Gastroesophageal sphincter (tissue), 4 donors: ENCODE measurements around the gene NBEA. TPM values are rescaled to one million over a fixed set of nuclear protein-coding genes. Genes with fewer than 3 reads are reported as not detected.
A peak's percentile ranks its signal among the peaks of the same experiment; 100 is the strongest.

ENCODE experiments used
- ATAC-seq: fragments of 150-250 bp; one replicate; pipeline ENCODE4 v1.9.1; 2016; ENCODE audit warnings: mild to moderate bottlenecking, moderate library complexity
- H3K27ac ChIP-seq, 4 donors: fragments of 200-600 bp; sonication (generic) in 3 of 4; 1 replicate in 3 of 4; 2 replicates in 1 of 4; pipeline ENCODE4 v1.5.1; 2016 to 2019
- H3K27me3 ChIP-seq: fragments of 200-600 bp; sonication (generic); one replicate; pipeline ENCODE4 v1.5.1; 2019
- H3K36me3 ChIP-seq, 2 donors: fragments of 200-600 bp; sonication (generic); one replicate each; pipeline ENCODE4 v1.5.1; 2019; ENCODE audit warnings: control low read depth in 1 of 2
- H3K4me1 ChIP-seq, 3 donors: fragments of 200-600 bp; sonication (generic); 1 replicate in 2 of 3; 2 replicates in 1 of 3; pipeline ENCODE4 v1.5.1; 2016 to 2019; ENCODE audit warnings: control low read depth in 2 of 3
- H3K4me3 ChIP-seq, 2 donors: fragments of 200-600 bp; sonication (generic); one replicate each; pipeline ENCODE4 v1.5.1; 2019; ENCODE audit warnings: mild to moderate bottlenecking in 1 of 2, moderate library complexity in 1 of 2
- H3K9me3 ChIP-seq, 3 donors: fragments of 200-600 bp; sonication (generic); one replicate each; pipeline ENCODE4 v1.5.1; 2017 to 2019; ENCODE audit warnings: control low read depth in 2 of 3
- EP300 ChIP-seq: sonication (generic); formaldehyde crosslinking; IDR thresholded peaks from one replicate; pipeline ENCODE4 v1.6.1; 2017; ENCODE audit warnings: antibody characterized with exemption, mild to moderate bottlenecking
- POLR2A ChIP-seq, 2 donors: fragments of 450-650 bp; IDR thresholded peaks; one replicate each; pipeline ENCODE4 v1.6.1; 2017; ENCODE audit warnings: antibody characterized with exemption in 2 of 2, mild to moderate bottlenecking in 2 of 2, moderate library complexity in 1 of 2
- POLR2AphosphoS5 ChIP-seq: sonication (generic); formaldehyde crosslinking; IDR thresholded peaks from one replicate; pipeline ENCODE4 v1.6.1; 2017; ENCODE audit warnings: antibody characterized with exemption
- WGBS, 2 donors: methylation state at CpG; one replicate each; pipeline ENCODE4 v1.1.5; 2018; ENCODE audit warnings: low coverage in 1 of 2; 5-methylcytosine and 5-hydroxymethylcytosine counted together
- total RNA-seq, 4 donors: library from RNA; depleted of rRNA; stranded (reverse); fragments of >200 nt; gene quantifications; one replicate each; pipeline ENCODE4 v1.1.0, GENCODE V29; 2016
- TF ChIP-seq, protein P1 (sequence below), 4 experiments: fragments of 200-600 bp in 2 of 4; fragments of 450-650 bp in 2 of 4; sonication (generic) in 1 of 4; IDR thresholded peaks; one replicate each; pipeline ENCODE4 v1.5.1; 2017 to 2019; ENCODE audit warnings: antibody characterized with exemption in 4 of 4, mild to moderate bottlenecking in 2 of 4, moderate library complexity in 2 of 4

NBEA gene, protein sequence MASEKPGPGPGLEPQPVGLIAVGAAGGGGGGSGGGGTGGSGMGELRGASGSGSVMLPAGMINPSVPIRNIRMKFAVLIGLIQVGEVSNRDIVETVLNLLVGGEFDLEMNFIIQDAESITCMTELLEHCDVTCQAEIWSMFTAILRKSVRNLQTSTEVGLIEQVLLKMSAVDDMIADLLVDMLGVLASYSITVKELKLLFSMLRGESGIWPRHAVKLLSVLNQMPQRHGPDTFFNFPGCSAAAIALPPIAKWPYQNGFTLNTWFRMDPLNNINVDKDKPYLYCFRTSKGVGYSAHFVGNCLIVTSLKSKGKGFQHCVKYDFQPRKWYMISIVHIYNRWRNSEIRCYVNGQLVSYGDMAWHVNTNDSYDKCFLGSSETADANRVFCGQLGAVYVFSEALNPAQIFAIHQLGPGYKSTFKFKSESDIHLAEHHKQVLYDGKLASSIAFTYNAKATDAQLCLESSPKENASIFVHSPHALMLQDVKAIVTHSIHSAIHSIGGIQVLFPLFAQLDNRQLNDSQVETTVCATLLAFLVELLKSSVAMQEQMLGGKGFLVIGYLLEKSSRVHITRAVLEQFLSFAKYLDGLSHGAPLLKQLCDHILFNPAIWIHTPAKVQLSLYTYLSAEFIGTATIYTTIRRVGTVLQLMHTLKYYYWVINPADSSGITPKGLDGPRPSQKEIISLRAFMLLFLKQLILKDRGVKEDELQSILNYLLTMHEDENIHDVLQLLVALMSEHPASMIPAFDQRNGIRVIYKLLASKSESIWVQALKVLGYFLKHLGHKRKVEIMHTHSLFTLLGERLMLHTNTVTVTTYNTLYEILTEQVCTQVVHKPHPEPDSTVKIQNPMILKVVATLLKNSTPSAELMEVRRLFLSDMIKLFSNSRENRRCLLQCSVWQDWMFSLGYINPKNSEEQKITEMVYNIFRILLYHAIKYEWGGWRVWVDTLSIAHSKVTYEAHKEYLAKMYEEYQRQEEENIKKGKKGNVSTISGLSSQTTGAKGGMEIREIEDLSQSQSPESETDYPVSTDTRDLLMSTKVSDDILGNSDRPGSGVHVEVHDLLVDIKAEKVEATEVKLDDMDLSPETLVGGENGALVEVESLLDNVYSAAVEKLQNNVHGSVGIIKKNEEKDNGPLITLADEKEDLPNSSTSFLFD (N-terminal part only)
- total RNA-seq = 10 to 100 TPM; 24.8 to 52.1 (median 35.4) TPM

DNA sequence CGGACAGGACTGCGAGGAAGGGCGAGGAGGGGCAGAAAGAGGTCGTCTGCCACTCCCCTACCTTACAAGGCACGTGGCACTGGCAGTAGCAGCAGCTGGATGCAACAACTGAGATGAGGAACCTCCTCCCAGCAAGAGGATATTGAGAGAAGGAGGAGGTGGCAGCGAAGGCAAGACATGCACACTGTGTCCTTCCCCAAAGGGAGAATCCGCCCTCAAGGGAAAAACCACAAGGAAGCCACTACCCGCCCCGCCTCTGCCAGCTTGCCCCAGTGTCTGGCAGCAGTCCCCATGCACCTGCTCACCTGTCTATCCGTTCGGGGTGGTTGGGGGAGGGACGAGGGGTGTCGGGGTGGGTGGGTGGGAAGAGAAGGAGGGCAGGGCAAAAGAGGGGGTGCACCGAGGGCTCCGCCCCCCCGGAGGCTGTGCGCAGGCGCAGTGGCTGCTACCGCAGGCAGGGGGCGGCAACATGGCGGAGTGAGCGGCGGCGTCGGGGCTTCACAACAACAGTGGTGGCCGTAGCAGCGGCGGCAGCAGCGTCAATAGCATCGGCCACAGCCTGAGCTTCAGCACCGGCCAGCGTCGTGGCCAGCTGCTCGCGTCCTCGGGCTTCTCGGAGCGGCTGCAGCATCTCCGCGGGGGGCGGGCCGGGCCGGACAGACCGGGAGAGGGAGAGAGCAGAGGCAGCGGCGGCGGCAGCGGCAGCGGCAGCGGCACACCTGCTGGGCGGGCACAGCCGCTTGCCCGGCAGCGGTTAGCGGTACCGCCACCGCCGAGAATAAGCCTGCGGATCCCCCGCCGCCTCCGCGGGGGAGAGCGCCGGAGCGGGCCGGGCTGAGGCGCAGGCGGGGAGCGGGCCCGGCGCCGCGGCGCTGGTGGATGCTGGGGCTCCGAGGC lies at the start of gene NBEA:
Gene NBEA, plus strand, starts transcription at position 436 of the 897 bp plus-strand sequence. CDS start 551 bp downstream, outside the sequence.
- 0% methylated on average over 2 of the region's 76 CpGs; no CpG with 5 or more reads in 1 of the 2 donors for WGBS, 2 donors
- Histone ChIP-seq H3K27me3 (no peaks in the 10 kb centered on the region), H3K9me3 (no peaks in the 10 kb centered on the region), H3K27ac (peak within 1 kb of the TSS; percentile 9 to 89 (median 87)), H3K4me1 (peaks cover 0 to 41% (median 0%) of the 10 kb centered on the region in 3 donors), H3K36me3 (no peaks in the 10 kb centered on the region), H3K4me3 (peak within 1 kb of the TSS; percentile 85 to 95)
- no peak for TF ChIP-seq EP300
- TF ChIP-seq, protein P1, sequence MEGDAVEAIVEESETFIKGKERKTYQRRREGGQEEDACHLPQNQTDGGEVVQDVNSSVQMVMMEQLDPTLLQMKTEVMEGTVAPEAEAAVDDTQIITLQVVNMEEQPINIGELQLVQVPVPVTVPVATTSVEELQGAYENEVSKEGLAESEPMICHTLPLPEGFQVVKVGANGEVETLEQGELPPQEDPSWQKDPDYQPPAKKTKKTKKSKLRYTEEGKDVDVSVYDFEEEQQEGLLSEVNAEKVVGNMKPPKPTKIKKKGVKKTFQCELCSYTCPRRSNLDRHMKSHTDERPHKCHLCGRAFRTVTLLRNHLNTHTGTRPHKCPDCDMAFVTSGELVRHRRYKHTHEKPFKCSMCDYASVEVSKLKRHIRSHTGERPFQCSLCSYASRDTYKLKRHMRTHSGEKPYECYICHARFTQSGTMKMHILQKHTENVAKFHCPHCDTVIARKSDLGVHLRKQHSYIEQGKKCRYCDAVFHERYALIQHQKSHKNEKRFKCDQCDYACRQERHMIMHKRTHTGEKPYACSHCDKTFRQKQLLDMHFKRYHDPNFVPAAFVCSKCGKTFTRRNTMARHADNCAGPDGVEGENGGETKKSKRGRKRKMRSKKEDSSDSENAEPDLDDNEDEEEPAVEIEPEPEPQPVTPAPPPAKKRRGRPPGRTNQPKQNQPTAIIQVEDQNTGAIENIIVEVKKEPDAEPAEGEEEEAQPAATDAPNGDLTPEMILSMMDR (IDR thresholded peaks at IDR 0.05) = peak; percentile 29 to 66 (median 41)
- TF ChIP-seq POLR2A (IDR thresholded peaks at IDR 0.05) = peak in 1 of 2 donors; percentile 45
- no peak for TF ChIP-seq POLR2AphosphoS5
- peak; percentile 82 for ATAC-seq

DNA sequence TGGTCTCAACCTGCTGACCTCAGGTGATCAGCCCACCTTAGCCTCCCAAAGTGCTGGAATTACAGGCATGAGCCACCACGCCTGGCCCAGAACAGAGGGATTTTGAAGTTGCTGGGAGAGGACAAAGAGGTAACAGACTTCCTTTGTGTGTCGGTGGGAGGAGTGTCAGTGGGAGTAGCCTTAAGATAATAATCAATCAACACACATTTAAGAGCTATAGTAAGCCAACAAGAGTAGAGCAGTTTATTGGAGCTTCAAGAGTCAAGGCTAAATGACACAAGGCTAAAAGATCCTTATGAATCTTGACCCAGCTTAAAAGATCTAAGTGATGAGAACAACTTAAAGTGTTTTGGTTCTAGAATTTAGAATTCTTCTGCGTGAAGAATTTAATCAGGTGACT lies 47.3 kb upstream of the NBEA start:
- H3K27me3 ChIP-seq = no peaks in the 10 kb centered on the region
- no peaks in the 10 kb centered on the region for H3K4me1 ChIP-seq
- no peak overlapping the region for H3K4me3 ChIP-seq
- TF ChIP-seq, protein P1 (IDR thresholded peaks at IDR 0.05) = no peak
- TF ChIP-seq POLR2A (IDR thresholded peaks at IDR 0.05) (no peak), POLR2AphosphoS5 (no peak), EP300 (no peak)
- H3K9me3 ChIP-seq = no peaks in the 10 kb centered on the region
- ATAC-seq = no peak
- 80 to 90% methylated on average over 2 to 3 of the region's 3 CpGs for WGBS, 2 donors
- no peaks in the 10 kb centered on the region for H3K36me3 ChIP-seq
- H3K27ac ChIP-seq = no peak overlapping the region

DNA sequence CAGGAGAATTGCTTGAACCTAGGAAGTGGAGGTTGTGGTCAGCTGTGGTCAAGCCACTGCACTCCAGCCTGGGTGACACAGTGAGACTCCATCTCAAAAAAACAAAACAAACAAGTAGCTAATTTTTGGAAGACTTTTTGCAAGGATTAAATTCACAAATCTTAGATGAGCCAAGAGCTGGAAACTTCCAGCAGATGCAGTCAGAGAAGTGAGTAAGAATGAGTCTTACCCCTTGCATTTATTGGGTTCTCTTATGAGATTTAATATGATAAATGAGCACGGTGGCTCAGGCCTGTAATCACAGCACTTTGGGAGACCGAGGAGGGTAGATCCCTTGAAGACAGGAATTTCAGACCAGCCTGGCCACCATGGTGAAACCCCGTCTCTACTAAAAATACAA lies 44.9 kb upstream of the NBEA start:
- Histone ChIP-seq H3K9me3 (no peaks in the 10 kb centered on the region), H3K27me3 (no peaks in the 10 kb centered on the region), H3K36me3 (no peaks in the 10 kb centered on the region), H3K4me1 (no peaks in the 10 kb centered on the region), H3K27ac (no peak overlapping the region), H3K4me3 (no peak overlapping the region)
- TF ChIP-seq POLR2A (IDR thresholded peaks at IDR 0.05) (no peak), EP300 (no peak), POLR2AphosphoS5 (no peak)
- TF ChIP-seq, protein P1 (IDR thresholded peaks at IDR 0.05) = no peak
- WGBS, 2 donors = 90% methylated on average over 2 to 3 of the region's 3 CpGs
- no peak for ATAC-seq

DNA sequence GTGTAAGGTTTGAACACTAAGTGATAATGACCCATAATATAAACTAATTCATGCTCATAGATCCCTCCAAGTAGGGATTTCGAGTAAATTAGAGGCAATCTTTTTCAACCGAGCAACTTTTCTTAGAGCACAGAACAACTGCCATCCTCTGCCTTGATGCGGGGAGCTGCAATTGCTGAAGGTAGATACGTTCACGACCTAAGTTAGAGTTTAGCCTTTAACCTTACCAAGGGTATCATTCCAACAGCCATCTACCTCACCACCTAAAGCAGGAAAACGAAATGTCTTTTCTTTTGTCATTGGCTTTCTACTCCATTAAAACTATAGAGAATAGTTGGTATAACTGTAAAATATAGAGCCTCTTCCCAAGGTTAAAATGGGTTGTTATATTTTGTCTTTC lies 42.2 kb upstream of the NBEA start:
- Histone ChIP-seq H3K4me3 (no peak overlapping the region), H3K9me3 (no peaks in the 10 kb centered on the region), H3K27me3 (no peaks in the 10 kb centered on the region), H3K27ac (no peak overlapping the region), H3K4me1 (no peaks in the 10 kb centered on the region), H3K36me3 (no peaks in the 10 kb centered on the region)
- 60 to 67% methylated on average over 6 of the region's 6 CpGs for WGBS, 2 donors
- TF ChIP-seq POLR2AphosphoS5 (no peak), EP300 (no peak), POLR2A (IDR thresholded peaks at IDR 0.05) (no peak)
- TF ChIP-seq, protein P1 (IDR thresholded peaks at IDR 0.05) = no peak
- ATAC-seq = no peak
